ENCODE measurements around the gene MTR. TPM values are rescaled to one million over a fixed set of nuclear protein-coding genes. Genes with fewer than 3 reads are reported as not detected.

Gene MTR
- total and polyA plus RNA-seq, 9 of the 15 experiments (the other 6 are each of a cell fraction or from before 2014, with no cell fraction given): 3.4 to 44.3 (median 20.3) TPM

DNA sequence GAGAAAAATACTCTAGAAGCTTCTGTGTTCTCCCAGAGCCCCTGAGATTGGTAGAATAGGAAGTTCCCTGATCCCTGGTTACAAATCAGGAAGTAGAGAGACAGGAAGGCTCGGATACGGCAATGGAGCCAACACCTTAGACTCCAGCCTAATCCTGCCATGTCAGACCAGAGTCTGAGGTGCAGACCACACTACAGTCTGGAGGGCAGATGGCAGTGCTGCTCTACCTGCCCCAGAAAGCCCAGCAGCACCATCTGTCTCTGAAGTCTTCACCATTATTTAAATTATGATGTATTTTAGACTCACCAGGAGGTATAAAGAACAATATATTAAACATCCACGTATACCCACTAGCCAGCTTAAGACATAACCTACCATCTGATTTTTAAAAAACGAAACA lies 93.0 kb downstream of the MTR start (continued):
- TF ChIP-seq, protein P1, sequence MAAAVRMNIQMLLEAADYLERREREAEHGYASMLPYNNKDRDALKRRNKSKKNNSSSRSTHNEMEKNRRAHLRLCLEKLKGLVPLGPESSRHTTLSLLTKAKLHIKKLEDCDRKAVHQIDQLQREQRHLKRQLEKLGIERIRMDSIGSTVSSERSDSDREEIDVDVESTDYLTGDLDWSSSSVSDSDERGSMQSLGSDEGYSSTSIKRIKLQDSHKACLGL (CRISPR knock-in tag; IDR thresholded peaks at IDR 0.05; ENCODE audit: borderline replicate concordance, poor library complexity, severe bottlenecking): no peak
- TF ChIP-seq ARID2 (IDR thresholded peaks at IDR 0.05): no peak
- TF ChIP-seq, protein P2, sequence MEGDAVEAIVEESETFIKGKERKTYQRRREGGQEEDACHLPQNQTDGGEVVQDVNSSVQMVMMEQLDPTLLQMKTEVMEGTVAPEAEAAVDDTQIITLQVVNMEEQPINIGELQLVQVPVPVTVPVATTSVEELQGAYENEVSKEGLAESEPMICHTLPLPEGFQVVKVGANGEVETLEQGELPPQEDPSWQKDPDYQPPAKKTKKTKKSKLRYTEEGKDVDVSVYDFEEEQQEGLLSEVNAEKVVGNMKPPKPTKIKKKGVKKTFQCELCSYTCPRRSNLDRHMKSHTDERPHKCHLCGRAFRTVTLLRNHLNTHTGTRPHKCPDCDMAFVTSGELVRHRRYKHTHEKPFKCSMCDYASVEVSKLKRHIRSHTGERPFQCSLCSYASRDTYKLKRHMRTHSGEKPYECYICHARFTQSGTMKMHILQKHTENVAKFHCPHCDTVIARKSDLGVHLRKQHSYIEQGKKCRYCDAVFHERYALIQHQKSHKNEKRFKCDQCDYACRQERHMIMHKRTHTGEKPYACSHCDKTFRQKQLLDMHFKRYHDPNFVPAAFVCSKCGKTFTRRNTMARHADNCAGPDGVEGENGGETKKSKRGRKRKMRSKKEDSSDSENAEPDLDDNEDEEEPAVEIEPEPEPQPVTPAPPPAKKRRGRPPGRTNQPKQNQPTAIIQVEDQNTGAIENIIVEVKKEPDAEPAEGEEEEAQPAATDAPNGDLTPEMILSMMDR (IDR thresholded peaks at IDR 0.05 in 2 of 3, conservative IDR thresholded peaks at IDR 0.05 in 1 of 3; ENCODE audit: insufficient read depth in 2 of 3, low read depth in 1 of 3, low read length in 3 of 3): peak in 2 of 3 experiments; percentile 30 to 32; a peak in 3 of 6 replicates

DNA sequence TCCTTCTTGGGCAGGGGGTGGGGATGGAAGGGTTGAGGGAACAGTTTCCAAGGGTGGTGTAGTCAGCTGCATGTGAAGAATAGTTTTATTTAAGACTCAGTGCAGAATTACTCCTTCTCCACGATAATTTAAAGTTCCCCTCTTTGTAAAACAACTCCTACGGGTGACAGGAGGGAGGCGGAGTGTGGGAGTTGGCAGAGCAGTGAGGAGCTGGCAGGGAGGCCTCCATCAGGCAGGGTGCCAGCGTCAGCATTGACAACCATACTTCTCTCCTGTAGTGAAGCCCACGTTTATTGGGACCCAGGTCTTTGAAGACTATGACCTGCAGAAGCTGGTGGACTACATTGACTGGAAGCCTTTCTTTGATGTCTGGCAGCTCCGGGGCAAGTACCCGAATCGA lies 93.8 kb downstream of the MTR start:
- no peak overlapping the region for H2AFZ ChIP-seq (ENCODE audit: low read depth, low read length)
- ChIA-PET CTCF (ENCODE audit: low intra/inter-chr PET ratio) (interaction anchor here (0.6 kb wide), 1 partner anchor 20 kb away, joined by 3 read pairs; no protein-coding TSS in a partner anchor), POLR2A (interaction anchor here (0.5 to 1.2 kb wide), 5 partner anchors 9 to 285 kb away, joined by 3 to 5 read pairs (median 4); no protein-coding TSS in a partner anchor)
- H3K4me2 ChIP-seq (ENCODE audit: insufficient read depth, low read length): no peak overlapping the region
- H3K9me3 ChIP-seq (replicated peaks; ENCODE audit: control insufficient read depth, insufficient read depth, low read depth, low read length): no peaks in the 10 kb centered on the region
- H3K4me3 ChIP-seq: no peak overlapping the region
- no peaks in the 10 kb centered on the region for H3K9me1 ChIP-seq (ENCODE audit: control insufficient read depth, insufficient read depth, low read length)
- no peak for FAIRE-seq
- no peaks in the 10 kb centered on the region for H3K4me1 ChIP-seq (replicated peaks in 1 of 2; ENCODE audit: control insufficient read depth in 2 of 2, insufficient read depth in 2 of 2, low read length in 2 of 2)
- no peak for DNase-seq (ENCODE audit: extremely low read depth in 1 of 4, low spot score in 3 of 4)
- H3K27me3 ChIP-seq (ENCODE audit: control insufficient read depth in 2 of 2, insufficient read depth in 2 of 2, low read length in 2 of 2): no peaks in the 10 kb centered on the region
- 77% methylated on average over 8 of the region's 8 CpGs for WGBS (ENCODE audit: insufficient coverage, low coverage, missing lambda C conversion rate)
- peaks cover 97% of the 10 kb centered on the region for H3K36me3 ChIP-seq (ENCODE audit: control insufficient read depth, insufficient read depth, low read length)
- no peak overlapping the region for H3K27ac ChIP-seq (ENCODE audit: extremely low read depth, low read depth, low read length)
- no peaks in the 10 kb centered on the region for H4K20me1 ChIP-seq (replicated peaks; ENCODE audit: control insufficient read depth, insufficient read depth, low read length)
- no TSS peak for BruUV-seq (replicated peaks)
- intact Hi-C loops (cut with micrococcal nuclease): no loop called here
- no peak overlapping the region for H3K9ac ChIP-seq (ENCODE audit: insufficient read depth in 1 of 2, low read depth in 2 of 2, low read length in 2 of 2)
- TF ChIP-seq ILK (tag; IDR thresholded peaks at IDR 0.05; ENCODE audit: borderline replicate concordance, low read depth) (no peak), ZEB2 (IDR thresholded peaks at IDR 0.05) (no peak), ARNT (IDR thresholded peaks at IDR 0.05) (no peak), LARP7 (IDR thresholded peaks at IDR 0.05) (no peak), SAP30 (IDR thresholded peaks at IDR 0.05; ENCODE audit: borderline replicate concordance, insufficient read depth, low read depth, low read length, poor library complexity, severe bottlenecking) (no peak), GTF2A2 (tag; IDR thresholded peaks at IDR 0.05) (no peak)
- TF ChIP-seq, protein P3, sequence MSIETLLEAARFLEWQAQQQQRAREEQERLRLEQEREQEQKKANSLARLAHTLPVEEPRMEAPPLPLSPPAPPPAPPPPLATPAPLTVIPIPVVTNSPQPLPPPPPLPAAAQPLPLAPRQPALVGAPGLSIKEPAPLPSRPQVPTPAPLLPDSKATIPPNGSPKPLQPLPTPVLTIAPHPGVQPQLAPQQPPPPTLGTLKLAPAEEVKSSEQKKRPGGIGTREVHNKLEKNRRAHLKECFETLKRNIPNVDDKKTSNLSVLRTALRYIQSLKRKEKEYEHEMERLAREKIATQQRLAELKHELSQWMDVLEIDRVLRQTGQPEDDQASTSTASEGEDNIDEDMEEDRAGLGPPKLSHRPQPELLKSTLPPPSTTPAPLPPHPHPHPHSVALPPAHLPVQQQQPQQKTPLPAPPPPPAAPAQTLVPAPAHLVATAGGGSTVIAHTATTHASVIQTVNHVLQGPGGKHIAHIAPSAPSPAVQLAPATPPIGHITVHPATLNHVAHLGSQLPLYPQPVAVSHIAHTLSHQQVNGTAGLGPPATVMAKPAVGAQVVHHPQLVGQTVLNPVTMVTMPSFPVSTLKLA (conservative IDR thresholded peaks at IDR 0.05): no peak
- H3K79me2 ChIP-seq (ENCODE audit: control insufficient read depth, insufficient read depth, low read length): no peaks in the 10 kb centered on the region
- ATAC-seq: no peak
- in situ Hi-C loops (cut with MboI): no loop called here

Data from K562 (cell line).